ENCODE measurements around the gene NOX3.
A peak's percentile ranks its signal among the peaks of the same experiment; 100 is the strongest.

Gene NOX3

DNA sequence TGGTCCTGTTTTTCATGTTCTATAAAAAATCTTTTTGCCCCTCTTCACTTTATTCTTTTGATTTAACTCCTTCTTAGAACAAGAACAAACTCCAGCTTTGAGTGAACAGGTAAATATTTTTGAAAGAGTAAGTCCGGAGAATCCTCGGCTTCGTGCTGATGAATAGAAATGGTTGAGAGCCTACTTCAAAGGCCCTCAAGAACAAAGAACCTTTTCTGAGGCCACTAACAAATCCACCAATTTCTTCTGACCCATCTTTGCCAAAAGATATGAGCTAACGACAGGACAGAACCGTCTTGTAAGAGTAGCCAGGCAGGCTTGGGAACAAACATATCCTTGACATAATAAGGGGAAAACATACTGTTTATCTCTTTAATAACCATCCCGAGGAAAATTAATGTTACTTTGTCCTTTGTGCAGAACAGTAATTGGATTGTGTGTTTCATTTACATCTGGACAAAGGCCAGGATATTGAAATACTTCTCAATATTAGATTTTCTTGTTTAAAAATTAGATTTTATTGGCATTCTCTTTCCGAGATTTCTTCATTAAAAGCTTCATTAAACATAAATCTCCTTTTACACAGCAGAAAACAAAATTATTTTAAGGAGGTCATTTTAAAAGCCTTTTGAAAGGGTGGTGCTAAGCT lies 52.9 kb downstream of the NOX3 start:
- no peak for DNase-seq (ENCODE audit: low read depth, low spot score)

DNA sequence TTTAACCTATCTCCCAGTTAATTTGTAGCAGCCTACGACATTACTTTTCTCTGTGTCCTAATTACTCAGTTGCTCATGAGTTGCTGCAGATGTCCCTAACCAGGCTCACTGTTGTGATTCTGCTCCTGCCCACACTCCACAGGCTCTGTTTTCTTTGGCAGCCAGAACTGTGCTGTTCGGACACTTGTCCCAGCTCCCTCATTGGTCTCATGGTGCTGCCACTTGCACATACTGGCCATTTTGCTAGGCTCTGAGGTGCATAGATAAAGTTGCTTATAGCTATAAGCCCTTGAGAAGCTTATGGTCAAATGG lies 55.0 kb downstream of the NOX3 start:
- DNase-seq (ENCODE audit: low read depth, low spot score), result no peak

DNA sequence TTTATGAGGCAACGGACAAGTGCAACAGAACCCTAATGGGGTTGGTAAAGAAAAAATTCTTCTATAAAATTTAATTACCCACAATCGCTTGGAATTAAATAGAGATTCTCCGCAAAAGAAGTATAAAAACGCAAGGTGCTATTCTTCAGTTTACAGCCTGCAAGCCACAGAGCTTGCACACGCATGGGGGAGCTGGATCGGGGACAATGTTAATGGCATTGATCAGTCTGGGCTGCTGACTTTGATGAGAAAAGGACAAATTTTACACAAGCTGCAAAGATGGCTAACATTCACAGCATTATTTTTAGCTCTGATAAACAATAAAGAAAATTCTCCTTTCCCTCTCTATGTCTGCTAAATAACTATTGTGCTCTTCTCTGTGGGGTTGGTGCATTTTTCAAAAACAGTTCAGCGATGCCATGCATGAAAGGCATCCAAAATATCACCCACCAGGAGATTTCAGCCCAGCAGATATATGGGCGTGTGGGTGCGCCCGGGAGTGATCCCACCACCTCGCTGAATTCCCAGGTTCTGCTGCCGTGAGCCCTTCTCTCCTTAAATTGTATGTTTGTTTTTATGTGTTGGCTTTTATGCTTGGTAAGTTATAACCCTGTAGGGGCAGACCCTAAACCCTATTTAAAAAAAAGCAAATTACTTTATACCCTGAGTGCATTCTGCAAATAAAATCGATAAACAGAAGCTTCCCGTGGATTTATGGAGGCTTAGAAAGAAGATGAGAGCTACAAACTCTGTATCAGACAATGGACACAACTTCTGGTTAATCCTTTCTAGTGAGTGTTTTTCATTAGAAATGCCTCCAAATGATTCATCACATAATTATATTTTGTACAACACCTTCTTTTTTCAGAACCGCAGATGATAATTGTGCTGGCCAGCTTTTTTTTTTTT lies 55.6 kb downstream of the NOX3 start:
- DNase-seq (ENCODE audit: low read depth, low spot score), result no peak

DNA sequence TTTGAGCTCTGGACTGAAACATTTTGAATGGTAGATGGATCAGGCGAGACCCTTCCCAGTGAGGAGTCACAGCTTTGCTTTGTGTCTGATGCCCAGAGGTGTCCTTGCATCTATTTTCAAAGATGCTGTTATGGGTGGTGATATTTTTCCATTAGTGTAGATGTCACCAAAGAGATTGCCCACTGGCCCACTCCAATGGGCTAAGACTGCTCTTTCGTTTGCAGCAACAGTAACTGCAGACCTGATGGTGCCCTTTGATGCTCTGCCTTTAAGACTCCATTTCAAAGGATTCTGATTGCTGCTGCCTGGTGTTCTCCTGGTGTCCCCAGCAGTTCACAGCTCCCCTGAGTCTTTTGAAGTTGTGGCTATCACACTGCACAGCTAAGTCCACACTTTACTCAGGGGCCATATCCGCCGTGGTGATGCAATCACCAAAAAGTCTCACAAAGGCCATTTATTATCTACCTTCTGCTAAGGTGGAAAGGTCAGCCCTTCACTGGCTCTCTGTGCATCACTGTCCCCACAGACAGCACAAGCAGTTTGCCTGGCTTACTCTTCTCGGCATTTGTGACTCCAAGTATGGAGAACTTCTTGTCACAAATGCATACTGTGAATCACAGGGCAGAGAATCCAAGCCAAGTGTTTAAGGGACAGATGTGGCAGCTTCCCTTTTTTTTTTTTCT lies 56.4 kb downstream of the NOX3 start:
- no peak for DNase-seq (ENCODE audit: low read depth, low spot score)

DNA sequence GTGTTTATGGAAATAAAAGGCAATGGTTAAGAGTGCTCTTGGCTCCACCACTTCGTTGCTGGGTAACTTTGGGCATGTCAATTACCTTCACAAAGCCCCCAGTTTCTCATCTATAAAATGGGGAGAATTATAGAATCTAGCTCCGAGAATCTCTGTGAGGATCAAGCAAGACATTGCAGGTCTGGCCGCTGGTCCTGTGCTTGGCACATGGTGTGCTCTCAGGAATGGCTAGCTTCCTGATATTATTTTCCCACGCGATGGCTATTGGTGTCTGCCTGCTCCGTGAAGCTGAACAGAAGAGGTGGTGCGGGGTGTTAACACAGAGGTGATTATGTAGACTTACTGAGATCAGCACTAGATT lies 57.0 kb downstream of the NOX3 start:
- DNase-seq (ENCODE audit: low read depth, low spot score), result no peak

DNA sequence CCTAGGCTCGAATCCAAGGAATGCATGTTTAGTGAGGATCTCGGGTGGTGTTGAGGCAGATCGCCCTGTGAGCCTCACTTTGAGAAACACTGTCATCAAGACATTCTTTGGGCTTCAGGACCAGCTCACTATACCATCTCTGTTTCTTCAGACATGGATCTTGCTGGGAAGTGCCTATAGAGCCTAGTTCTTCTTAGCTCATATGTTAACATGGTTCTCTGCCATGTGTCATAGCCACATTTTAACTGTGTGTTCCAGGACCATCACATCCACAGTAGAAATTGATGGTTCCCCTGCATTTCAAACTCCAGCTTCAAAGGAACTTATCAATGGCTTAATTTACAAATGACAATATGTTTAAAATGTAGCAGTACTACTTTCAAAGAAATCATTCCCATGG lies 57.4 kb downstream of the NOX3 start:
- no peak for DNase-seq (ENCODE audit: low read depth, low spot score)

DNA sequence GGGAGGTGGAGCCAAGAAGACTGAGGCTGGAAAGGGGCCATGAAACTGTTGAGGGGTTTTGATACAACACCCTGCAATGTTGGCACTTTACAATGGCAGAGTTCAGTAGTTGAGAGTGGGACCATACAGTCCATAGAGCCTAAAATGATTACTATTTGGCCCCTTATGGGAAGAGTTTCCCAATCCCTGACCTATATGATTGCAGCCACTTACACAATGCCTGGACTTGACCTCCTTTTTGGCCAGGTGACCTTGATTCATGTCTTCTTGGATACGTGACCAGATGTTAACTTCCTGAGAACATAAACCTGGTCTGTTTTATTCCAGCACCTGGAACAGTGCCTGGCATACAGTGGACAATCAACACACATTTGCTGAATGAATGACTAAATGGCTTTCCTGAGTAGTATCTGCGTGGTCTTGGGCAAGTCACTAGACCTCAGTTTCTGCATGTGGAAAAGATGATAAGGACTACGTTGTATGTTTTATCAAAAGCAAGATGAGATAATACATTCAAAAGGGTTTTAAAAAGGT lies 58.4 kb downstream of the NOX3 start:
- no peak for DNase-seq (ENCODE audit: low read depth, low spot score)

DNA sequence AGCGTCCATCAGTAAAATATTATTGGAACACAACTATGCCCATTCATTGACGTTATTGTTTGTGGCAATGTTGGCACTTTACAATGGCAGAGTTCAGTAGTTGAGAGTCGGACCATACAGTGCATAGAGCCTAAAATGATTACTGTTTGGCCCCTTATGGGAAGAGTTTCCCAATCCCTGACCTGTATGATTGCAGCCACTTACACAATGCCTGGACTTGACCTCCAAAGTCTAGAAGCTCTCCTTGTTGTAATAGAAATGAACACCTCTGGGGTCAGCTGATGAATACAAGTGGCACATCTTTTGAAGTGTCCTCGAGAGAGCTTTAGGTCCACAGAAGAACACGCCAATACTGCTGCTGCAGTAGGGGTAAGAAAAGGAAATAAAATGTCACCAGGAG lies 59.0 kb downstream of the NOX3 start:
- no peak for DNase-seq (ENCODE audit: low read depth, low spot score)

DNA sequence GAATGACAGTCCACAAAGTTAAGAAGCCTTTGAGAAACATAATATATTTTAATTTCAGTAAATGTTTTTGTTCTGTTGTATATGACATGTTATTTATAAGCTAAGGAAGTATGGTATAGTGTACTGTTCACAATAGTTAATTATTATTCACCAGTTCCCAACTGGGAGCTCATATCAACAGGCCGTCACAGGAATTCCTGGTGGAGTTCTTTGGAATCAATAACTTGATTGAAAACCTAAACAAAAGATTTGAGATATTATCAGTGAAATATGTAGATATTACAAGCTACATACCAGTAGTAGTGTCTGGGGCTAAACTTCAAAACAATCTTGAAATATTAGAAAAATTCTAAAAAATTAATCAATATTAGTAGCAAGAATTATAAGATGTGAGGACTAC lies 60.3 kb downstream of the NOX3 start:
- no peak for DNase-seq (ENCODE audit: low read depth, low spot score)

DNA sequence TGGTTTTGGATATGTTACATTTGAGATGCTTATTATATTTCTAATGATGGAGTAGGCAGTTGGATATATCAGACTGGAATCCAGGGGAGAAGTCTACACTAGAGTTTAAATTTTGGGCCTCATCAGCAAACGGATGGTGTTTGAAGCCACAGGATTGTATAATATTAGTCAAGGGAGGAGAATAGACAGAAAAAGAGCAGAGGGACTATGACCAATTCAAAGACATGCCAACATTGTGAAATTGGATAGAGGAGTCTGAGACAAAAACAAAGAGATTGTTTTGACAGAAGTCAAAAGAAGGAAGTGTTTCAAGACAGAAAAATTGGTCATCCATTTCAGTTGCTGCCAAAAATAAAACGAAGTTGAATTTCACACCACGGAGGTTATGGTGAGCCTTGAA lies 66.5 kb downstream of the NOX3 start:
- DNase-seq (ENCODE audit: low read depth, low spot score), result no peak

DNA sequence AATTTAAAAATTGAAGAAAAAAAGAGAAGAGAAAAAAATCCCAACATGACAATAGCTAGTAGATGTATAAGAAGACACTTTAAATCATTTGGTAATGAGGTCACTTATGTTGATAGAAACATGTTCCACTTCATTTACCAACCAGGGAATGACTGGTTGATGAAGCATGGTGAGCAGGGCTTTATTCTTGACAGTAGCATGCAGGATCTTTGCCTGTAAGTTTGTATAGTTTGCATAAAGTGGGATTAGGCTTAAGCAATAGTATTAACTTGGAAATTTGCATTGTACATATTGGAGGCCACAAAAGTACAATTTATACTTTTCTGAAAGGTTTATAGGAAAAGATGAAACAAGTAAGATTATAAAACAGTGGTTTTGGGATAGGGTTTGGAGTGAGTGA lies 67.0 kb downstream of the NOX3 start:
- no peak for DNase-seq (ENCODE audit: low read depth, low spot score)

DNA sequence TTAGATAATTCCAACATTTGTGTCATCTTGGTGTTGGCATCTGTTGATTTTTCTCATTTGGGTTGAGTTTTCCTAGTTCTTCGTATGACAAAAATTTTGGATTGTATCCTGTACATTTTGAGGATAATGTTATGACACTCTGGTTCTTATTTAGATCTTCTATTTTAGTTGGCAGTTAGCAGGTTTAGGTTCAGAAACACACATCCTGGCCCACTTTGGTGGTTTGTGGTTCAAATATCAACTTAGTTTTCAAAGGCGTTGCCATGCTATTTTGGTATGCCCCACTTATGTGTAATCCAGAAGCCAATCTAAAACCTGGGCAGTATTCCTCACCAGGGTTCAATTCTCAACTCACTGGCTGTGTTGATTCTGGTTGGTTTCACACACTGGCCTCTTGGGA lies 68.2 kb downstream of the NOX3 start:
- DNase-seq (ENCODE audit: low read depth, low spot score), result no peak

DNA sequence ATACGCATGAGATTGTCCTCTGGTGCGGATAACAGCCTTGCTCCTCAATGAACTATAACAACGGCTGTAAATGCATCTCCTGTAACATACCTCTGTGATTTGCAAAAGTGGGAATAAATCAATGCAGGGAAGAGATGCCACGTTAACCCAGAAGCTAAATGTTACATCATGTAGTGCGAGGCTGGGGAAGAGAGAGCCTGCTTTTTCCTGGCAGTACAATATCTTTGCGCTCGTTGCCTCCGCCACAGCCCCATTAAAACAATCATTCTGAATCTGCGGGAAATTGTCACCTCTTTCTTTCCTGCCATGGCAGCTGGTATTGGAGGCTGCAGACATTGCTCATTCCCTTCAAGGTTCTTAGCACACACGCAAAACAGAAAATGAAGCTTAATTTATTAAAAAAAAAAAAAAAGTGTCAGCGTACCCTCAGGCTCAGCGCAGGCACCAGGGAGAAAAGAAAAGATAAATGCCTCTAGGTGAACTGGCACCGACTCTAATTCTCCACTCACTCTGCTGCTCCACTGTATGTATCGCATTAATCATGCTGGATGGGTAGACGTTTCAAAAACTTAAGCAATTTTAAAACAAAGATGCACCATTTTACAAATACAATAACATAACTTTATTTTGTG lies 71.2 kb downstream of the NOX3 start:
- DNase-seq (ENCODE audit: low read depth, low spot score), result no peak

DNA sequence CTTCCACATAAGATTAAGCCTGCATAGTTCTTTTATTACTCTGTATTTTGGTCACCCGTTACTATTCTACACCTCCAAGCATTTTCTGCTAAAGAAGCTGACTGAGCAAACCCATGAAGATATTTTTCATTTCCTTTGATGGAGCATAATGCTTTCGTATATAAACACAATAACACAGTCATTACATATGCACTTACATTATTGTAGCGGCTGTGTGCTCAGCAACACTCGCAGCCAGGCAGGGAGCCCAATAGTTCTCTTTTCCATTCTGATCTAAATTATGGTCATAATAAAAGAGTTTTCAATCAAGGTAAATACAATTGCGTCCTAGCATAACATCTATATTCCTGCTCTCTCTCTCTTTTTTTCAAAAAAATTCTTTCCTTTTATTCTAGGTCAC lies 71.7 kb downstream of the NOX3 start:
- no peak for DNase-seq (ENCODE audit: low read depth, low spot score)

DNA sequence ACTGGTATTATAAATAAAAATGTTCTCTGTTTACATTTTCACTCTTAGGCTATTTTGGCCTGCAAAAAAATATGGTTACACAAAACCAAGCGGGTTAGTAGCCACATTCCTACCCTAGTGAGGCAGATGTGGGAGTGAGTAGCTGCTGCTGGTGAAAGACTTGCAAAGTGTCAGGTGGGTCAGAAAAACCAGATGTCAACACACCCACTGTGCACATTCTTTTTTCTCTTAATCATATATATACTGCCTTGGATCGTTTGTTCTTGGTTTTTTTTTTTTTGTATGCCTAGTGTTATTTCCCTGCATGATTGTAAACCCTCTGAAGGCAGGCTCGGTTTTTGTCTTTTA lies 73.3 kb downstream of the NOX3 start:
- DNase-seq (ENCODE audit: low read depth, low spot score), result no peak

DNA sequence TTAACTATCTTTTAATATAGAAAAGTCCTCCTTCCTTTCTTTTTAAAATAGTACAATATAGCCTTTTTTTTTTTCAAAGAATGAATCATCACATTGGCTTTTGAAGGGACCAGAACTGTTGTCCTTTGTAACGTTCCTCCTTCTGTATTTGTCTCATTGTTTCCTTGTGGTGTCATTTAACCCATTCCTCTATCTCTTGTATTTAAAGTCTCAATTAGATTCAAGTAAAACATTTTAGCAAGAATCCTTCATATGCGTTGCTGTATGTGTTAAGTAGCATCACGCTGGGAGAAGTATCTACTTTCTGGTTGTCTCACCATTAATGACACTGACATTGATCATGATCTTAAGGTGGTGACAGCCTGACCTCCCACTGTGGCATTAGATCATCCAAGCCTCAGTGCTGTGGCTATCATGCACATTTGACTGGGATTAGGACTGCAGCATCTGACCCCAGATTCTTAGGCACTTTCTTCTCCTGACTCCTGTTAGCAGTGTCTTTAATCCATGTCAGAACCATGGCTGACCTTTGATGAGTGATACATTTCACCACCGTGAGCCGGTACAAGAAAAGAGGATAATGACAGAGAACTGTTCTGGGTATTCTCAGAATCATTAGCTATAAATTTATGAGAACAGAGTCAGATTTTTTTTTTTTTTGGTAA lies 73.8 kb downstream of the NOX3 start:
- DNase-seq (ENCODE audit: low read depth, low spot score), result no peak

DNA sequence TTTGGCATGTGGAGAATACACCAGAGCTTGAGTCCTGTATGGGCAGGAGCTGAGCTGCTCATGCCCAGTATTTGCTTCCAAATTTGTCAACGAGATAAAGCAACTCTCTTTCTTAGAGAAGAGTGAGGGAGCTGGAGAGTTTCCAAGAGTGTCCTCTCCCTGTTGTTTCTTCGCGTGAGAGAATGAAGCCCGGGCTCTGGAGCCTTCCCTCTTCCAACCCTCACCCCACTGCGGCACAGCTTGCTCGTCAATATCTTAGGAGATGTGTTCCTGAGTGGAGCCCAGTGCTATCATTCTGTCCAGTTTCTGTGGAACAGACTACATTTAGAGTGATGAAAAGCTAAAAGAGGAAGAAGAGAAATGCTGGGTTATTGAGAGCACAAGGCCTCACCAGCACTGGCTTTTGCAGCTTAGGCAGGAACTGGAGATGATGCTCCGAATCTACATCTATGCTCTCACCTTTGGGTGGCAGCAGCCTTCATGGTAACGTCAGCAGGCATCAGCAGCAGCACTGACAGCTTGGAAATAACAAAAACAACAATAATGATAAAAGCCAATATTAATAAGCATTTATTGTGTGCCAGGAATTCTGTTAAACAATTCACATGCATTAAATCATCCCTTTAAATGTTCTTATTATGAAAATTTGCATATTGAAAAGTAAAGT lies 74.8 kb downstream of the NOX3 start:
- DNase-seq (ENCODE audit: low read depth, low spot score), result no peak

DNA sequence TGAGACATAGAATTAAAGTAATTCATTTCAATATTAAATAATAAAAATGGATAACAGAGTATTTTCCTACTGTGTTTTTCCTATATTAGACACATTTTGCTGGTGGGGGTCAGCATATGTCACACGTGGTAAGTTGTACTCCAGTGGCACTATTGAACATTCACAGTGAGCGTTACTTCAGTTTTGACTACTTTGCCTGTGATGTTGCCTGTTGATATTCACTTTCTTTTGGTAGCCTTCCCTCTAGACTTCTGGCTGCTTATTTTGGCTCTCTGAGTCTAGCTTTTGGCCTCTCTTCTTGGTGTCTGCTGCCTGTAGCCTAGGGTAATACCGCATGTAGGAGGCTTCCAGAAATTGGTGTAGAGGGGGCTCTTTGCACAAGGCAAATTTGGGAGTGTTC lies 76.9 kb downstream of the NOX3 start:
- DNase-seq (ENCODE audit: low read depth, low spot score), result no peak

DNA sequence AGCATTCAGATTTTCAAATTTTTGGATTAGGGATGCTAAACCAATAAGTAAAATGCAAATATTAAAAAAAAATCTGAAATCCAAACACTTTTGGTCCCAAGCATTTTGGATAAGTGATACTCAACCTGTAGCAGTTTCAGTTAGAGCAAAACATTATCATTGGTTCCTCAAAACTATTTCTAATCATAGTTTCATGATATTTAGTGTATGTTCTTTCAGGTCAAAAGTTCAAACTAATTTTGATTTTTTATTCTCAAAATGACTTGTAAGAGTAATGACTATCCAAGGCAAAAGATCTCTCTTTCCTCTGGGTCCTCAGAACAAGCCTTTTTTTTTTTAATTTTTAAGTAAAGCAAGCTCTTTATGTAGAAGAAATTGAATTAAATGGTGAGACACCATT lies 77.4 kb downstream of the NOX3 start:
- no peak for DNase-seq (ENCODE audit: low read depth, low spot score)

DNA sequence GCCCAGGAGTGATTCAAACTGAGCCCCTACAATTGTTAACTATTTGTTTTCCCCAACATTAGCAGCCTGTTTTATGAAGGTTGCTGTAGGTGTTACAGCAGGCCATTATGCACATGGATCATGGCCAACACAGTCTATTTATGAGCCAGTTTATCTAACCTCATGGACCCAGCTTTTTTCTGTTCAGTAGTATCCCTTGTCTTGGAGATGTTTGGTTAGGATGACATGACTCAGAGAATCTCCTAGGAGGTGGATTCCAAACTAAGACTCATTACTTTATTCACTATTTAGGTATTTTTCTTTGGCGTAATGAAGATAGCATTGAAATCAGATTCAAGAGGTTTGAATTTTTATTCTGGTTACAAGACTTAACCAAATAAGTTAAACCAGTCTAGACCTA lies 78.6 kb downstream of the NOX3 start:
- DNase-seq (ENCODE audit: low read depth, low spot score), result peak; percentile 17

DNA sequence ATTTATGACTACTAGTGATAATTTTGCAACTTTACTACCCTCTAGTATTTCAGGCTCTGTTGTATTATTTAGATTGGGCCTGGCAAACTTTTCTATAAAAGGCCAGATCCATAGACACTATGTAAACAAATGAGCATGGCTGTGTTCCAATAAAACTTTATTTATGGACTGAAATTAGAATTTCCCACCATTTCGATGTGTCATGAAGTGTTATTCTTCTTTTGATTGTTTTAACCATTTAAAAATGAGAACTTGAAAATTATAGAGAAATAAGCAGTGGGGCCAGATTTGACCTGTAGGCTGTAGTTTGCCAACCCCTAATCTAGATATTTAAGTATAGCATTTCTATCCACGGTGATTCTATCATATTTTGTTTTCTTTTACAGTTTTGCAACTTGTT lies 79.8 kb downstream of the NOX3 start:
- no peak for DNase-seq (ENCODE audit: low read depth, low spot score)

All from smooth muscle cell of the brain vasculature (primary cell).